Measurements from ENCODE around the gene CERT1. TPM values are rescaled to one million over a fixed set of nuclear protein-coding genes. Genes with fewer than 3 reads are reported as not detected.

CERT1 gene
- total RNA-seq, 1 donor = 37.8 TPM

GRCh38 chr5:75513841-75514240 is 2.4 kb upstream of the CERT1 start:
- no peak overlapping the region for H3K4me3 ChIP-seq (ENCODE audit: low read depth, low read length)
- no peak for DNase-seq (ENCODE audit: low read depth)
- no peak for TF ChIP-seq CTCF (IDR thresholded peaks at IDR 0.05; ENCODE audit: insufficient read depth, low read length)

- DNase-seq (ENCODE audit: low read depth) = no peak
- H3K4me3 ChIP-seq (ENCODE audit: low read depth, low read length) = peak overlapping the region; percentile 82
- no peak for TF ChIP-seq CTCF (IDR thresholded peaks at IDR 0.05; ENCODE audit: insufficient read depth, low read length)
Measured at GRCh38 chr5:75512383-75513074, 1.1 kb upstream of the CERT1 start.

- no peak for DNase-seq (ENCODE audit: low read depth)
- peak overlapping the region; percentile 81 for H3K4me3 ChIP-seq (ENCODE audit: low read depth, low read length)
- no peak for TF ChIP-seq CTCF (IDR thresholded peaks at IDR 0.05; ENCODE audit: insufficient read depth, low read length)
Measured at GRCh38 chr5:75510836-75511434, 494 bp downstream of the CERT1 start.

GRCh38 chr5:75510417-75510835 is 1.0 kb downstream of the CERT1 start:
- DNase-seq (ENCODE audit: low read depth) = peak; percentile 44
- TF ChIP-seq CTCF (IDR thresholded peaks at IDR 0.05; ENCODE audit: insufficient read depth, low read length) = no peak
- H3K4me3 ChIP-seq (ENCODE audit: low read depth, low read length) = peak overlapping the region; percentile 81

DNA sequence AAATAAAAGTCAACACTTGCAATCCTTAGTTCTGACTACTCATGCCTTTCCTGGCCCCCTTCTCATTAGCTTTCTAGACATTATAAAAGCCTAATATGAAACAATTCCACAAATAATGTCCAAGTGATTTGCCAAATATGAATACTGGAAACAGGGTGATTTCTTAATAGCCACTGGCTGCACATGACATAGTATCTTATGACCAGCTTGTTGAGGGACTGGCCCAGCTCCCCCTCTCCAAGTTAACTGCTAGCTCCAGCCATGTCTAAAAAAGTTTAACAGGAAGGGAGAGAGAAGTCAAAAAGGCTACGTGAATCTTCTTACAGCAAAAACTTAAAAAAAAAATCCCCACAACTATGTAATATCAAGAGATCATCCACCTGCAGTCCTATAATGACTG is 1.5 kb downstream of the CERT1 start:
- TF ChIP-seq CTCF (IDR thresholded peaks at IDR 0.05; ENCODE audit: insufficient read depth, low read length) = no peak
- DNase-seq (ENCODE audit: low read depth) = peak; percentile 76
- peak overlapping the region; percentile 81 for H3K4me3 ChIP-seq (ENCODE audit: low read depth, low read length)

DNA sequence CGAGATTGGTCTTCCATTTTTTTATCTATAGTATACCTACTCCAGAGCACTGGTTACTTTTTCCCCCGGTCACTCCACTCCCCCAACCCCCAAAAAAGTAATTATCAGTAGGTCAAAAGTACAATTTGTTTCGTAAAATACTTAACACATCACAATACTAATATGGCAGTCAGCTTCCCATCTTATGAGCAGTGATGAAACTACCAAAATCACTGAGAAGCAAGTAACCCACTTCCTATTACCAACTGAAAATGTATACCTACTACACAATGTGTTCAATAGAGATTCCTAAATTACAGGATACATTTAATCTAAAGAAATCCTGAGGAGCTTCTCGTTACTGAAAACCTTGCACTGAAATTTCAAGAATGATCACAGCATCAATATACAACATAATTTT is 1.9 kb downstream of the CERT1 start:
- H3K4me3 ChIP-seq (ENCODE audit: low read depth, low read length) = peak overlapping the region; percentile 81
- peak; percentile 9 for DNase-seq (ENCODE audit: low read depth)
- TF ChIP-seq CTCF (IDR thresholded peaks at IDR 0.05; ENCODE audit: insufficient read depth, low read length) = no peak
